AG20443 (cell line): ENCODE results near the gene HOXC6.

Source experiments
- DNase-seq: peaks from one replicate; pipeline ENCODE4 v3.0.0; 2012; ENCODE audit warnings: low spot score, mixed read lengths

HOXC6 gene

GRCh38 chr12:54029529-54030441, 1.5 kb downstream of the HOXC6 start:
- DNase-seq = no peak

GRCh38 chr12:54030442-54030801, 2.2 kb downstream of the HOXC6 start:
- DNase-seq = no peak

- DNase-seq = peak; percentile 62
These were observed 2.7 kb downstream of the HOXC6 start for GRCh38 chr12:54030889-54031471.

- DNase-seq = no peak
These were observed 3.2 kb downstream of the HOXC6 start for GRCh38 chr12:54031480-54031879.

GRCh38 chr12:54032086-54032619, 3.9 kb downstream of the HOXC6 start:
- no peak for DNase-seq

- peak; percentile 86 for DNase-seq
These were observed 4.4 kb downstream of the HOXC6 start, which contains the start of gene HOXC5 for GRCh38 chr12:54032627-54033100. HOXC5 (plus strand) TSS chr12:54033050; CDS start chr12:54033123, 73 bp downstream.

GRCh38 chr12:54033106-54033979, 5.1 kb downstream of the HOXC6 start:
- DNase-seq = peak; percentile 63

- DNase-seq = peak; percentile 67
These were observed 5.9 kb downstream of the HOXC6 start for GRCh38 chr12:54033980-54034784.

GRCh38 chr12:54034785-54035310, 6.6 kb downstream of the HOXC6 start:
- no peak for DNase-seq

- DNase-seq = no peak
These were observed 7.5 kb downstream of the HOXC6 start for GRCh38 chr12:54035568-54036264.

- DNase-seq = peak; percentile 74
These were observed 8.6 kb downstream of the HOXC6 start for GRCh38 chr12:54036620-54037359.

- no peak for DNase-seq
These were observed 9.4 kb downstream of the HOXC6 start for GRCh38 chr12:54037360-54038283.

GRCh38 chr12:54038284-54038870, 10.1 kb downstream of the HOXC6 start:
- DNase-seq = no peak

GRCh38 chr12:54038871-54039414, 10.7 kb downstream of the HOXC6 start:
- no peak for DNase-seq

GRCh38 chr12:54039417-54040147, 11.3 kb downstream of the HOXC6 start:
- peak; percentile 46 for DNase-seq

GRCh38 chr12:54040148-54040494, 11.9 kb downstream of the HOXC6 start:
- peak; percentile 69 for DNase-seq

- no peak for DNase-seq
These were observed 12.4 kb downstream of the HOXC6 start for GRCh38 chr12:54040648-54041047.
